ENCODE results near the gene OSGEP. TPM values are rescaled to one million over a fixed set of nuclear protein-coding genes. Genes with fewer than 3 reads are reported as not detected.

OSGEP gene
- total and polyA plus RNA-seq, 2 of the 13 experiments (the other 11 are each of a cell fraction or from before 2014, with no cell fraction given): 39.7 to 41.1 TPM

GRCh38 chr14:20454516-20455354, at the start of gene OSGEP, which contains the start of gene APEX1 (continued):
- TF ChIP-seq CENPT (CRISPR knock-in tag; IDR thresholded peaks at IDR 0.05; ENCODE audit: low read depth) (no peak), ZBTB34 (CRISPR knock-in tag; IDR thresholded peaks at IDR 0.05) (peak; percentile 98), TIGD3 (CRISPR knock-in tag; IDR thresholded peaks at IDR 0.05; ENCODE audit: borderline replicate concordance) (no peak; the same call in 1 of the 2 replicates), EEA1 (CRISPR knock-in tag; IDR thresholded peaks at IDR 0.05; ENCODE audit: borderline replicate concordance) (0 out of 2 replicates have a peak, but pooled peaks have one; percentile 18), E2F5 (CRISPR knock-in tag; conservative IDR thresholded peaks at IDR 0.05) (peak; percentile 50; the same call in 1 of the 2 replicates), JUN (CRISPR knock-in tag; IDR thresholded peaks at IDR 0.05) (no peak; the same call in 1 of the 2 replicates), NCOA2 (CRISPR knock-in tag; IDR thresholded peaks at IDR 0.05) (0 out of 2 replicates have a peak, but pooled peaks have one; percentile 56), MLX (CRISPR knock-in tag; IDR thresholded peaks at IDR 0.05) (peak; percentile 98), KDM1A (CRISPR knock-in tag; IDR thresholded peaks at IDR 0.05) (no peak), ZNF772 (CRISPR knock-in tag; IDR thresholded peaks at IDR 0.05) (no peak; the same call in 1 of the 2 replicates), ZNF724P (CRISPR knock-in tag; IDR thresholded peaks at IDR 0.05; ENCODE audit: borderline replicate concordance) (peak; percentile 24), SRF (IDR thresholded peaks at IDR 0.05; ENCODE audit: low read depth, low read length) (no peak), POLR2G (IDR thresholded peaks at IDR 0.05; ENCODE audit: low read depth, low read length) (peak; percentile 95), HNRNPH1 (optimal IDR thresholded peaks at IDR 0.05; ENCODE audit: low read depth, low read length) (no peak), CBX5 (CRISPR knock-in tag; IDR thresholded peaks at IDR 0.05; ENCODE audit: borderline replicate concordance) (peak; percentile 88; the same call in 1 of the 2 replicates), SMARCE1 (IDR thresholded peaks at IDR 0.05; ENCODE audit: borderline replicate concordance) (no peak), STAG1 (CRISPR knock-in tag; IDR thresholded peaks at IDR 0.05) (peak; percentile 1; the same call in 1 of the 2 replicates)
